ENCODE results near the gene PARK7.

Gene PARK7

GRCh38 chr1:7970246-7970645 is 8.7 kb downstream of the PARK7 start:
- no peaks in the 10 kb centered on the region for H3K9me3 ChIP-seq (ENCODE audit: severe bottlenecking)
- TF ChIP-seq CTCF (IDR thresholded peaks at IDR 0.05; ENCODE audit: poor library complexity, severe bottlenecking): no peak
- no peak overlapping the region for H3K27ac ChIP-seq (ENCODE audit: poor library complexity, severe bottlenecking)
- DNase-seq (ENCODE audit: low spot score) (no peak), ATAC-seq (ENCODE audit: low read depth) (no peak)
- peaks cover 84% of the 10 kb centered on the region for H3K36me3 ChIP-seq (ENCODE audit: low read depth)
- H3K27me3 ChIP-seq (ENCODE audit: insufficient read depth, poor library complexity, severe bottlenecking): no peaks in the 10 kb centered on the region
- H3K4me1 ChIP-seq (ENCODE audit: insufficient read depth, poor library complexity, severe bottlenecking): no peaks in the 10 kb centered on the region
- H3K4me3 ChIP-seq (ENCODE audit: severe bottlenecking): no peak overlapping the region

GRCh38 chr1:7971024-7971423 is 9.5 kb downstream of the PARK7 start:
- peaks cover 83% of the 10 kb centered on the region for H3K36me3 ChIP-seq (ENCODE audit: low read depth)
- H3K9me3 ChIP-seq (ENCODE audit: severe bottlenecking): no peaks in the 10 kb centered on the region
- H3K27me3 ChIP-seq (ENCODE audit: insufficient read depth, poor library complexity, severe bottlenecking): no peaks in the 10 kb centered on the region
- no peak overlapping the region for H3K4me3 ChIP-seq (ENCODE audit: severe bottlenecking)
- H3K27ac ChIP-seq (ENCODE audit: poor library complexity, severe bottlenecking): no peak overlapping the region
- no peaks in the 10 kb centered on the region for H3K4me1 ChIP-seq (ENCODE audit: insufficient read depth, poor library complexity, severe bottlenecking)
- no peak for ATAC-seq (ENCODE audit: low read depth)
- no peak for TF ChIP-seq CTCF (IDR thresholded peaks at IDR 0.05; ENCODE audit: poor library complexity, severe bottlenecking)
- no peak for DNase-seq (ENCODE audit: low spot score)

- no peaks in the 10 kb centered on the region for H3K4me1 ChIP-seq (ENCODE audit: insufficient read depth, poor library complexity, severe bottlenecking)
- ATAC-seq (ENCODE audit: low read depth) (no peak), DNase-seq (ENCODE audit: low spot score) (no peak)
- no peak overlapping the region for H3K27ac ChIP-seq (ENCODE audit: poor library complexity, severe bottlenecking)
- TF ChIP-seq CTCF (IDR thresholded peaks at IDR 0.05; ENCODE audit: poor library complexity, severe bottlenecking): no peak
- H3K27me3 ChIP-seq (ENCODE audit: insufficient read depth, poor library complexity, severe bottlenecking): no peaks in the 10 kb centered on the region
- peaks cover 83% of the 10 kb centered on the region for H3K36me3 ChIP-seq (ENCODE audit: low read depth)
- H3K9me3 ChIP-seq (ENCODE audit: severe bottlenecking): no peaks in the 10 kb centered on the region
- H3K4me3 ChIP-seq (ENCODE audit: severe bottlenecking): no peak overlapping the region
Measured at GRCh38 chr1:7972285-7972684, 10.8 kb downstream of the PARK7 start.

GRCh38 chr1:7973086-7973485 is 11.6 kb downstream of the PARK7 start:
- H3K4me1 ChIP-seq (ENCODE audit: insufficient read depth, poor library complexity, severe bottlenecking): no peaks in the 10 kb centered on the region
- H3K4me3 ChIP-seq (ENCODE audit: severe bottlenecking): no peak overlapping the region
- H3K27ac ChIP-seq (ENCODE audit: poor library complexity, severe bottlenecking): no peak overlapping the region
- no peak for DNase-seq (ENCODE audit: low spot score)
- no peaks in the 10 kb centered on the region for H3K27me3 ChIP-seq (ENCODE audit: insufficient read depth, poor library complexity, severe bottlenecking)
- peaks cover 82% of the 10 kb centered on the region for H3K36me3 ChIP-seq (ENCODE audit: low read depth)
- no peak for ATAC-seq (ENCODE audit: low read depth)
- H3K9me3 ChIP-seq (ENCODE audit: severe bottlenecking): no peaks in the 10 kb centered on the region
- no peak for TF ChIP-seq CTCF (IDR thresholded peaks at IDR 0.05; ENCODE audit: poor library complexity, severe bottlenecking)

GRCh38 chr1:7975212-7975865 is 13.8 kb downstream of the PARK7 start:
- Histone ChIP-seq H3K27ac (ENCODE audit: poor library complexity, severe bottlenecking) (no peak overlapping the region), H3K9me3 (ENCODE audit: severe bottlenecking) (no peaks in the 10 kb centered on the region), H3K27me3 (ENCODE audit: insufficient read depth, poor library complexity, severe bottlenecking) (no peaks in the 10 kb centered on the region), H3K4me1 (ENCODE audit: insufficient read depth, poor library complexity, severe bottlenecking) (no peaks in the 10 kb centered on the region), H3K36me3 (ENCODE audit: low read depth) (peaks cover 81% of the 10 kb centered on the region), H3K4me3 (ENCODE audit: severe bottlenecking) (no peak overlapping the region)
- peak; percentile 68 for DNase-seq (ENCODE audit: low spot score)
- peak; percentile 100 for ATAC-seq (ENCODE audit: low read depth)
- peak; percentile 95 for TF ChIP-seq CTCF (IDR thresholded peaks at IDR 0.05; ENCODE audit: poor library complexity, severe bottlenecking)
